NCI-H1417 (cell line): ENCODE results near the gene ADAMTS14.
A peak's percentile ranks its signal among the peaks of the same experiment; 100 is the strongest.

ENCODE experiments used
- DNase-seq, 3 experiments: peaks; one replicate each; lab custom pipeline; 2025; lab: John Stamatoyannopoulos, UW

Gene ADAMTS14

GRCh38 chr10:70786799-70787415 lies 114.6 kb downstream of the ADAMTS14 start:
- DNase-seq, result no peak

GRCh38 chr10:70791386-70792039 lies 119.2 kb downstream of the ADAMTS14 start:
- no peak for DNase-seq

GRCh38 chr10:70795613-70796012 lies 123.3 kb downstream of the ADAMTS14 start:
- no peak for DNase-seq

- DNase-seq, result no peak
Observed at GRCh38 chr10:70797840-70798239, 125.5 kb downstream of the ADAMTS14 start.

GRCh38 chr10:70799124-70799523 lies 126.8 kb downstream of the ADAMTS14 start:
- DNase-seq, result no peak

- no peak for DNase-seq
Observed at GRCh38 chr10:70801854-70802253, 129.5 kb downstream of the ADAMTS14 start.

GRCh38 chr10:70803775-70804420 lies 131.6 kb downstream of the ADAMTS14 start:
- DNase-seq, result peak in 2 of 3 experiments; percentile 21 to 66

- no peak for DNase-seq
Observed at GRCh38 chr10:70804421-70804808, 132.1 kb downstream of the ADAMTS14 start.

GRCh38 chr10:70805619-70806215 lies 133.4 kb downstream of the ADAMTS14 start:
- no peak for DNase-seq

GRCh38 chr10:70806841-70807240 lies 134.5 kb downstream of the ADAMTS14 start:
- DNase-seq, result no peak

- DNase-seq, result no peak
Observed at GRCh38 chr10:70807556-70807955, 135.2 kb downstream of the ADAMTS14 start.

- DNase-seq, result no peak
Observed at GRCh38 chr10:70809011-70809611, 136.8 kb downstream of the ADAMTS14 start.

- no peak for DNase-seq
Observed at GRCh38 chr10:70809726-70810125, 137.4 kb downstream of the ADAMTS14 start.

- no peak for DNase-seq
Observed at GRCh38 chr10:70810967-70811366, 138.7 kb downstream of the ADAMTS14 start.

GRCh38 chr10:70811881-70812280 lies 139.6 kb downstream of the ADAMTS14 start:
- DNase-seq, result no peak
